Measurements from ENCODE around the gene ARSK. TPM values are rescaled to one million over a fixed set of nuclear protein-coding genes. Genes with fewer than 3 reads are reported as not detected.

ARSK gene
- total RNA-seq, 1 experiment from 2014 or later, result 8.5 TPM

DNA sequence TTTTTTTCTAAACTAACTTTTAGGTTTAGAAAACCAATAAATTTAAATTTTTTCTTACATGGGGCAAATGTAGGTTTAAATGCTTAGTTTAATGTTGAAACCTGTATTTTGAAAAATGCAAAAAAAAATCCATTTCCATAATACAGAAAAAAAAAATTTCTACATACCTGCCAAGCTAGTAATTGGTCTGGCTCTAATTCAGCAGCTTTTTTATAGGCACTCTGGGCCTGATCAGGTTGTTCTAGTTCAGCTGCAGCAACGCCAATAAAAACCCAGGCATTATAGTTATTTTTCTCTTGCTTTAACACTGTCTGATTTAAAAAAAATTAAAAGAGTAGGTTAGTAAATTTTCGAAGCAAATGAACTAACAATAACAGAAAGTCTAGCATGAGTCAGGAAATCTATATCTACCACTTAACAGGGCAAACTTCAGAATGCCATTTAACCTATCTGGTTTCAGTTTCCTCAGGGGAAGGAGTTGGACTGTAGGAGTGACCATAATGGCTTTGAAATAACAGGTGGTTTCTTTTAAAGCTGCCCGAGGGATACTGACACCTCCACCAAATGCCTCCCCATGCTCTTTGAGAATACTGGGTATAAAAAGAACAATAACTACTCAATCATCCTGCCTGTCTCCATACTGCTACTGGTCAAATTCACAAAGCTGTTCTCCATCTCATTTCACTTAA is 11.7 kb upstream of the ARSK start:
- no peak overlapping the region for H3K23ac ChIP-seq (ENCODE audit: insufficient read length, low read depth, low read length)
- H3K9me3 ChIP-seq (ENCODE audit: control insufficient read depth, low read depth, low read length), result no peaks in the 10 kb centered on the region

More for the DNA sequence above, 11.7 kb upstream of the ARSK start:
- no peak overlapping the region for H2BK12ac ChIP-seq (ENCODE audit: insufficient read length, low read depth, low read length)
- no peak overlapping the region for H2BK120ac ChIP-seq (ENCODE audit: low read depth, low read length, poor library complexity, severe bottlenecking)
- Mint-ChIP-seq H3K4me3 (no peak overlapping the region), H3K4me1 (no peaks in the 10 kb centered on the region), H3K36me3 (ENCODE audit: insufficient read depth in 1 of 3, low read depth in 3 of 3) (peaks cover 18 to 40% (median 37%) of the 10 kb centered on the region in 3 experiments; a peak in 6 of 7 replicates), H3K9me3 (no peaks in the 10 kb centered on the region), H3K27me3 (ENCODE audit: low read depth) (no peaks in the 10 kb centered on the region), H3K27ac (0 out of 7 replicates have a peak overlapping the region, but pooled peaks of 1 of the 3 experiments have one; percentile 9)
- no peak overlapping the region for H4K91ac ChIP-seq (ENCODE audit: insufficient read length, low read depth, low read length)
- H2AK5ac ChIP-seq (ENCODE audit: insufficient read length, low read length), result no peak overlapping the region
- H3K14ac ChIP-seq (ENCODE audit: insufficient read depth, low read length), result no peak overlapping the region
- no peaks in the 10 kb centered on the region for H4K20me1 ChIP-seq (ENCODE audit: control insufficient read depth, insufficient read depth, insufficient read length)
- no peaks in the 10 kb centered on the region for H3K27me3 ChIP-seq (ENCODE audit: insufficient read depth, low read length)
- no peaks in the 10 kb centered on the region for H3K23me2 ChIP-seq (ENCODE audit: insufficient read length, low read depth, low read length, poor library complexity, severe bottlenecking)
- no peak overlapping the region for H3K27ac ChIP-seq (ENCODE audit: insufficient read length, low read depth, low read length)
- H3K56ac ChIP-seq (ENCODE audit: insufficient read length, low read depth, low read length), result no peak overlapping the region
- no peak overlapping the region for H3K4me2 ChIP-seq (ENCODE audit: insufficient read depth, insufficient read length, low read length)
- H3K79me2 ChIP-seq (ENCODE audit: insufficient read depth, low read length), result no peaks in the 10 kb centered on the region
- H2AFZ ChIP-seq (ENCODE audit: low read length), result no peak overlapping the region
- H4K5ac ChIP-seq (ENCODE audit: insufficient read length, low read depth, low read length), result no peak overlapping the region
- no peak overlapping the region for H3K18ac ChIP-seq (ENCODE audit: insufficient read length, low read depth, low read length)
- TF ChIP-seq, protein P1, sequence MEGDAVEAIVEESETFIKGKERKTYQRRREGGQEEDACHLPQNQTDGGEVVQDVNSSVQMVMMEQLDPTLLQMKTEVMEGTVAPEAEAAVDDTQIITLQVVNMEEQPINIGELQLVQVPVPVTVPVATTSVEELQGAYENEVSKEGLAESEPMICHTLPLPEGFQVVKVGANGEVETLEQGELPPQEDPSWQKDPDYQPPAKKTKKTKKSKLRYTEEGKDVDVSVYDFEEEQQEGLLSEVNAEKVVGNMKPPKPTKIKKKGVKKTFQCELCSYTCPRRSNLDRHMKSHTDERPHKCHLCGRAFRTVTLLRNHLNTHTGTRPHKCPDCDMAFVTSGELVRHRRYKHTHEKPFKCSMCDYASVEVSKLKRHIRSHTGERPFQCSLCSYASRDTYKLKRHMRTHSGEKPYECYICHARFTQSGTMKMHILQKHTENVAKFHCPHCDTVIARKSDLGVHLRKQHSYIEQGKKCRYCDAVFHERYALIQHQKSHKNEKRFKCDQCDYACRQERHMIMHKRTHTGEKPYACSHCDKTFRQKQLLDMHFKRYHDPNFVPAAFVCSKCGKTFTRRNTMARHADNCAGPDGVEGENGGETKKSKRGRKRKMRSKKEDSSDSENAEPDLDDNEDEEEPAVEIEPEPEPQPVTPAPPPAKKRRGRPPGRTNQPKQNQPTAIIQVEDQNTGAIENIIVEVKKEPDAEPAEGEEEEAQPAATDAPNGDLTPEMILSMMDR (conservative IDR thresholded peaks at IDR 0.05), result no peak
- no peak overlapping the region for H3K4ac ChIP-seq (ENCODE audit: low read depth, low read length)
- no peak overlapping the region for H2BK5ac ChIP-seq (ENCODE audit: insufficient read length, low read length)
- H3K9ac ChIP-seq (ENCODE audit: extremely low read depth, insufficient read length, low read length), result no peak overlapping the region
- H2BK15ac ChIP-seq (ENCODE audit: low read depth, low read length), result no peak overlapping the region
- WGBS (ENCODE audit: extremely low coverage, insufficient read length, low lambda C conversion rate), result no CpG with 5 or more reads among the region's 3 CpGs
- no peak for DNase-seq
- no peak overlapping the region for H2BK20ac ChIP-seq (ENCODE audit: low read depth, low read length, poor library complexity, severe bottlenecking)
- no peaks in the 10 kb centered on the region for H3K79me1 ChIP-seq (ENCODE audit: insufficient read depth, low read depth, low read length, poor library complexity, severe bottlenecking)
- H4K8ac ChIP-seq (replicated peaks; ENCODE audit: insufficient read length, low read depth, low read length), result no peak overlapping the region
- H3K4me1 ChIP-seq (ENCODE audit: insufficient read depth, low read length), result no peaks in the 10 kb centered on the region
- no peak overlapping the region for H3T11ph ChIP-seq (ENCODE audit: low read length)

Data from H9 (cell line).